ENCODE data around the gene FZD10. TPM values are rescaled to one million over a fixed set of nuclear protein-coding genes. Genes with fewer than 3 reads are reported as not detected.

FZD10 gene
- polyA plus RNA-seq, 3 donors = not detected

DNA sequence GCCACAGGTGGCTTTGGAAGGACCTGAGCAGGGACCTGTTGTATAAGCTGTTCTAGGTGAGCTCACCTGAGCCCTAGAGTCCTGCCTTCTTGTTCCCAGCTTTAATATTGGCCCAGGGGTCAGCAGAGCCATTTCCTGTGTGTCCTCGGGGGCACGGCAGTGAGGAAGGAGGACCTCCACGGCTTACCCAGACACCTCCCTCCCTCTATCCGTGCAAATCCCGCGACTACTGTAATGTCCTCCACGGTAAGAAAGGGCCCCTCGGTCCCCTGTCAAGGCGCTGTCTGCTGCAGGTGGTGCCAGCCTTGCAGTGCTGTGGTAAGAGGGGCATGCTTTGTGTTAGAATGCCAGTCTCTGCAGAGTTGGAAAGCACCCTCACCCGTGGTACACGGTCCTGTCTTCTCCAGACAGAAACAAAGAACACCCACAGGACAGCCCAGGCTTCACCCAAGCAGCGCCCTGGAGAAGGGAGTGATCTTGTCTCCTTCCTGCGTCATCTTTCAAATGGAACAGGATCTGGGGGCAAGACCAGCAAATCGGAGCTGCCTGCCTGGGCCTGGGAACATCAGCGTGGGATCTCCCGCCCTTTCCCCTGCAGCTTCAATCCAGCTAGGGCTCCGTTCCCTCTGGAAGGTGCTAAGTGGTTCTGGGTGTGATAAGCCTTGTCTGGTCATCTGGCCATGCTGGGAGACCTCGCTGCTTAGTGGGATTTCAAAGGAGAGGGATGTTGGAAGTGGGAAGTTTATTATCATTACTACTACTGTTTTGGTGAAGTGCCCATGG is 20.2 kb upstream of the FZD10 start:
- DNase-seq = no peak
- intact Hi-C loops (cut with micrococcal nuclease) = no loop called here
- H3K36me3 ChIP-seq (replicated peaks in 1 of 2; ENCODE audit: control insufficient read depth in 1 of 2, insufficient read depth in 2 of 2, low read length in 2 of 2) = no peaks in the 10 kb centered on the region
- H3K9me3 ChIP-seq (replicated peaks in 1 of 2; ENCODE audit: control insufficient read depth in 1 of 2, insufficient read depth in 1 of 2, low read length in 2 of 2) = no peaks in the 10 kb centered on the region
- no peak overlapping the region for H3K27ac ChIP-seq (ENCODE audit: low read depth in 1 of 2, low read length in 2 of 2)
- H3K27me3 ChIP-seq (ENCODE audit: control insufficient read depth in 2 of 2, insufficient read depth in 2 of 2, low read length in 2 of 2) = no peaks in the 10 kb centered on the region
- WGBS (ENCODE audit: insufficient coverage) = 47% methylated on average over 2 of the region's 18 CpGs
- H3K9ac ChIP-seq (ENCODE audit: insufficient read depth, low read length, poor library complexity, severe bottlenecking) = no peak overlapping the region
- no peak overlapping the region for H3K4me2 ChIP-seq (replicated peaks; ENCODE audit: extremely low read depth, low read length, poor library complexity, severe bottlenecking)
- H3K27me3 Mint-ChIP-seq (ENCODE audit: low read depth in 3 of 3) = peaks cover 6 to 12% (median 7%) of the 10 kb centered on the region in 3 donors
- H3K4me1 ChIP-seq (ENCODE audit: control insufficient read depth in 1 of 2, insufficient read depth in 2 of 2, low read length in 2 of 2) = no peaks in the 10 kb centered on the region
- no peaks in the 10 kb centered on the region for H3K4me1 Mint-ChIP-seq
- no peak overlapping the region for H2AFZ ChIP-seq (ENCODE audit: insufficient read depth, low read depth, low read length, poor library complexity, severe bottlenecking)
- peaks cover 0 to 2% (median 0%) of the 10 kb centered on the region in 7 donors for H3K9me3 Mint-ChIP-seq
- no peaks in the 10 kb centered on the region for H3K79me2 ChIP-seq (ENCODE audit: insufficient read depth, low read length)
- H3K27ac Mint-ChIP-seq = no peak overlapping the region
- TF ChIP-seq, protein P1, sequence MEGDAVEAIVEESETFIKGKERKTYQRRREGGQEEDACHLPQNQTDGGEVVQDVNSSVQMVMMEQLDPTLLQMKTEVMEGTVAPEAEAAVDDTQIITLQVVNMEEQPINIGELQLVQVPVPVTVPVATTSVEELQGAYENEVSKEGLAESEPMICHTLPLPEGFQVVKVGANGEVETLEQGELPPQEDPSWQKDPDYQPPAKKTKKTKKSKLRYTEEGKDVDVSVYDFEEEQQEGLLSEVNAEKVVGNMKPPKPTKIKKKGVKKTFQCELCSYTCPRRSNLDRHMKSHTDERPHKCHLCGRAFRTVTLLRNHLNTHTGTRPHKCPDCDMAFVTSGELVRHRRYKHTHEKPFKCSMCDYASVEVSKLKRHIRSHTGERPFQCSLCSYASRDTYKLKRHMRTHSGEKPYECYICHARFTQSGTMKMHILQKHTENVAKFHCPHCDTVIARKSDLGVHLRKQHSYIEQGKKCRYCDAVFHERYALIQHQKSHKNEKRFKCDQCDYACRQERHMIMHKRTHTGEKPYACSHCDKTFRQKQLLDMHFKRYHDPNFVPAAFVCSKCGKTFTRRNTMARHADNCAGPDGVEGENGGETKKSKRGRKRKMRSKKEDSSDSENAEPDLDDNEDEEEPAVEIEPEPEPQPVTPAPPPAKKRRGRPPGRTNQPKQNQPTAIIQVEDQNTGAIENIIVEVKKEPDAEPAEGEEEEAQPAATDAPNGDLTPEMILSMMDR (IDR thresholded peaks at IDR 0.05) = no peak
- no peak overlapping the region for H3K4me3 ChIP-seq (replicated peaks in 1 of 3; ENCODE audit: low read depth in 2 of 3, low read length in 3 of 3)
- H4K20me1 ChIP-seq (ENCODE audit: insufficient read depth, low read length) = no peaks in the 10 kb centered on the region
- H3K36me3 Mint-ChIP-seq = no peaks in the 10 kb centered on the region
- no peak overlapping the region for H3K4me3 Mint-ChIP-seq

GRCh38 chr12:130142736-130143135 is 19.5 kb upstream of the FZD10 start:
- H3K36me3 Mint-ChIP-seq = no peaks in the 10 kb centered on the region
- TF ChIP-seq, protein P1 (IDR thresholded peaks at IDR 0.05) = no peak
- H3K4me3 Mint-ChIP-seq = no peak overlapping the region
- Histone ChIP-seq H3K36me3 (replicated peaks in 1 of 2; ENCODE audit: control insufficient read depth in 1 of 2, insufficient read depth in 2 of 2, low read length in 2 of 2) (no peaks in the 10 kb centered on the region), H2AFZ (ENCODE audit: insufficient read depth, low read depth, low read length, poor library complexity, severe bottlenecking) (no peak overlapping the region), H3K79me2 (ENCODE audit: insufficient read depth, low read length) (no peaks in the 10 kb centered on the region), H3K9me3 (replicated peaks in 1 of 2; ENCODE audit: control insufficient read depth in 1 of 2, insufficient read depth in 1 of 2, low read length in 2 of 2) (no peaks in the 10 kb centered on the region), H3K4me1 (ENCODE audit: control insufficient read depth in 1 of 2, insufficient read depth in 2 of 2, low read length in 2 of 2) (no peaks in the 10 kb centered on the region), H3K27ac (ENCODE audit: low read depth in 1 of 2, low read length in 2 of 2) (no peak overlapping the region), H3K27me3 (ENCODE audit: control insufficient read depth in 2 of 2, insufficient read depth in 2 of 2, low read length in 2 of 2) (no peaks in the 10 kb centered on the region), H4K20me1 (ENCODE audit: insufficient read depth, low read length) (no peaks in the 10 kb centered on the region), H3K9ac (ENCODE audit: insufficient read depth, low read length, poor library complexity, severe bottlenecking) (no peak overlapping the region), H3K4me2 (replicated peaks; ENCODE audit: extremely low read depth, low read length, poor library complexity, severe bottlenecking) (no peak overlapping the region), H3K4me3 (replicated peaks in 1 of 3; ENCODE audit: low read depth in 2 of 3, low read length in 3 of 3) (no peak overlapping the region)
- H3K27me3 Mint-ChIP-seq (ENCODE audit: low read depth in 3 of 3) = peaks cover 1 to 12% (median 8%) of the 10 kb centered on the region in 3 donors
- H3K27ac Mint-ChIP-seq = no peak overlapping the region
- H3K9me3 Mint-ChIP-seq = peaks cover 0 to 2% (median 0%) of the 10 kb centered on the region in 7 donors
- intact Hi-C loops (cut with micrococcal nuclease) = no loop called here
- WGBS (ENCODE audit: insufficient coverage) = 85% methylated on average over 14 of the region's 14 CpGs
- no peak for DNase-seq
- H3K4me1 Mint-ChIP-seq = no peaks in the 10 kb centered on the region
